GM21381 (cell line): ENCODE results near the gene TUB.

Experiments
- ATAC-seq: cut with Tn5 transposase; IDR thresholded peaks from one replicate; pipeline ENCODE4 v1.9.1; 2021; ENCODE audit warnings: mild to moderate bottlenecking, moderate library complexity; ENCODE audit not compliant: unreplicated experiment

TUB gene

DNA sequence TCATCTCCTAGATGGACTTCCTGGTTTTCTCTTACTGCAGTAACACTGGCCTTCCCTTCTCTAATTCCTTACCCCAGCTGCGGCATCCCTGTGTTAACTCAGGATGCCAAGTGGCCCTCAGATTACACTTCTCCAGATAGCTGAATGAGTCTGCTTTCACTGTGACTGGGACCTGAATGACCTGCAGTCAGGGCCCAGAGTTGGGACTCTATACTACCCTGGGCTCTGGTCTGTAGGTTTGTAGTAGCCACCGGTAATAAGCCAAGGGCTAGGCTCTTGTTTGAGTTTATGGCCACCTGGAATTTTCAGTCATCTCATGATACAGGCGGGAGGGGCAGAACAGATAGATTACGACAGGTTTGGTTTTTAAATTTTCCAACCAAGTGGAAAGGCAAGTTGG is 24.1 kb downstream of the TUB start:
- no peak for ATAC-seq

DNA sequence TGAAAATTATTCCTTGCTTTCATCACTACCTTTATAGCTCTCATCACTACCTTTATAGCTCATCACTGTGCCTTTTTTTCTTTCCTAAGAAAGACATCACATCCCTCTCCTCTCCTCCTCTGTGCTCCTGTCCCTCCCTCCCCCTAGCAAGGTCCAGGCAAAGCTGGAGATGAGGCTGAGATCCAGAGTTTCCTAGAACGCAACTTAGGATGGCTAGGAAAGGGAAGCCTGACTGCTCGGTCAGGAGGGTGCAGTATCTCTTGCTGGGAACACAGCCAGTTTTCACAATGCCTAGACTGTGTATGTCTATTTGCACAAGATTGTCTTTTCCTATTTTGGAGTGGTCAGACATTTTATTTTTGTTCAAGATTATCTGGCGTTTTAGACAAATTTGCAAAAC is 24.7 kb downstream of the TUB start:
- no peak for ATAC-seq

DNA sequence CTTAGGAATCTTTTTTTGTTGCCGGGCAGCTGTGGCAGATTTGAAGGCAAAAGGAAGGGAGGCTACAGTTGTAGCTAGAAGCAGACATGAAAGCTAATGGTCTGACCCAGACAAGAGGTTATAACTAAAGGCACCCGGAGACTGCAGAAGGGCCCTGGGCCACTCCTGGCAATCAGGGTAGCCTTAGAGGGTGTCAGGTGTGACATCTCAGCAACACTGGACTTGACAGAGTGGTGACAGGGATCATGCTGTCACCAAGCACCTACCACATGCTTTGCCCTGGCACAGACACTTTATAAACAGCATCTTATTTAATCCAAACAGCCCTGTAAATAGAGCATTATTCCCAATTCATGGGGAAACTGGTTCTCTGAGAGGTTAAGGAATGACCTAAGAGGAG is 25.7 kb downstream of the TUB start:
- no peak for ATAC-seq

- ATAC-seq = no peak
Observed at GRCh38 chr11:8107642-8108041, 26.6 kb downstream of the TUB start.

GRCh38 chr11:8108421-8108820 is 27.4 kb downstream of the TUB start:
- ATAC-seq = no peak

DNA sequence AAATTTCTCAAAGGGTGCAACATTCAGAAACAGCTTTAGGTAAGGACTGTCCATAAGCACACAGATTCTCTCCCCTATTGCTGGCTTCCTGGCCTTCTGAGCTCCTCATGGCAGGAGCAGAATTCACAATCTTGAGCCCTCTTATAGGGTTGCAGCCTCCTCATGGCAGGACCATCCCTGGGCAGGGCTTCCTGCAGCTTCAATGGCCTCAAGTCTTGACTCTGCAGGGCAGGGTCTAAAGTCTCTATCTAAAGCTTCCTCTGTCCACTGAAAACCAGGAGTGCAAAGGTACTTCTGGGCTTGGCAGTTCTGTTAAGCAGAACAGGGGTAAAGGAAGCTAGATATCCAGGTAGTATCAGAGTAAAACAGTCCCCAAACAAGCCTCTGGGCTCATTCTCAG is 28.7 kb downstream of the TUB start:
- no peak for ATAC-seq

GRCh38 chr11:8110396-8110795 is 29.4 kb downstream of the TUB start:
- no peak for ATAC-seq

- ATAC-seq = no peak
Observed at GRCh38 chr11:8111636-8112035, 30.6 kb downstream of the TUB start.

- no peak for ATAC-seq
Observed at GRCh38 chr11:8122173-8122764, 41.3 kb downstream of the TUB start.

GRCh38 chr11:8126649-8127289 is 45.8 kb downstream of the TUB start:
- no peak for ATAC-seq

- ATAC-seq = no peak
Observed at GRCh38 chr11:8127447-8127846, 46.4 kb downstream of the TUB start.

DNA sequence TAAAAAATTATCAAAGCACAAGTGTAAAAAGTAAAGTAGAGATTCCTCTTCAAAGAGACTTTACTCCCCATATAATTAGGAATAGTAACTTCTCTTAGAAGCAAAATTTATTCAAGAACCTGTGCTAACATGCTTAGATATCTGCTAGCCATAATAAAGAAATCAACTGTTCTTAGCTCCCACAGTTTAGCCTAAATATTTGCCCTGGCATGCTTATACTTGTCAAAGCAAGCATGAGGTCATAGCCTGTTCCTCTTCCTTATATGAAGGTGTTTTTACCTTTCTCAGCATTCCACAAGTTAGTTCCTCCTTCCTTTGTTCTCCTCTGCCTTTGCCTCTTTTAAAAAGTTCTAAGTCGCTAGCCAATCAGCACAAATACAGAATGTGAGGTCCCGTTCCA is 57.5 kb downstream of the TUB start:
- ATAC-seq = no peak

DNA sequence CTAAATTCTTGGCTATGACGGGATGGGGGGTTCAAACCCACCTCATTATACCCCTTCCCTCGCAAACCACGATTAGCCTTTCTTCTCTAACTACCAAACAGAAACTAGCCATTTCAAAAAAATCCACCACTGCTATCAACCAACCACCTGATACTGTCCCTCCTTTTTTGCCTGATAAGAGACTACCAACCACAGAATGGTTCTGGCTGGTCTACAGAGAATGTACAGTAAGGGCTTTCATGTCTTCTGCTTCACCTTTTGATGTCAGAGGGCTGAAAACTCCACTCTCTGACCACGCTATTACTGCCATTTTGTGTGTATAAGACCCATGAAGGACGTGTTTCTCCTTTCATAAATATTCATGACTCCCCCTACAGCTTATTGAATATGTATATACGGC is 68.7 kb downstream of the TUB start:
- no peak for ATAC-seq
